HG03469 (cell line): ENCODE results near the gene CREB3L2.
"Not testable (repeated sequence)": the region's sequence is repeated elsewhere in the genome, so short reads cannot be mapped to it uniquely, and the experiment has no call there.

Experiments
- ATAC-seq: cut with Tn5 transposase; IDR thresholded peaks from one replicate; pipeline ENCODE4 v1.9.1; 2021; ENCODE audit warnings: mild to moderate bottlenecking, moderate library complexity, moderate number of reproducible peaks; ENCODE audit not compliant: unreplicated experiment

The CREB3L2 gene

GRCh38 chr7:138014201-138014600, 12.3 kb upstream of the CREB3L2 start:
- not testable (repeated sequence) for ATAC-seq

- ATAC-seq, result no peak
Observed at GRCh38 chr7:138009350-138009653, 7.4 kb upstream of the CREB3L2 start.

GRCh38 chr7:138008588-138009349, 6.9 kb upstream of the CREB3L2 start:
- ATAC-seq, result no peak

GRCh38 chr7:138008019-138008587, 6.2 kb upstream of the CREB3L2 start:
- no peak for ATAC-seq

- ATAC-seq, result no peak
Observed at GRCh38 chr7:138006106-138006505, 4.2 kb upstream of the CREB3L2 start.

GRCh38 chr7:138004936-138005335, 3.0 kb upstream of the CREB3L2 start:
- ATAC-seq, result no peak

- ATAC-seq, result no peak
Observed at GRCh38 chr7:138004046-138004445, 2.2 kb upstream of the CREB3L2 start.

GRCh38 chr7:138002828-138003189, 923 bp upstream of the CREB3L2 start:
- ATAC-seq, result no peak

- ATAC-seq, result peak; percentile 96
Observed at GRCh38 chr7:138002096-138002827, 376 bp upstream of the CREB3L2 start.

GRCh38 chr7:138000081-138000701, 1.7 kb downstream of the CREB3L2 start:
- no peak for ATAC-seq

GRCh38 chr7:137999496-138000080, 2.3 kb downstream of the CREB3L2 start:
- no peak for ATAC-seq

- ATAC-seq, result no peak
Observed at GRCh38 chr7:137998250-137998649, 3.6 kb downstream of the CREB3L2 start.

GRCh38 chr7:137996871-137997270, 5.0 kb downstream of the CREB3L2 start:
- no peak for ATAC-seq

GRCh38 chr7:137996386-137996851, 5.5 kb downstream of the CREB3L2 start:
- ATAC-seq, result no peak

GRCh38 chr7:137994216-137994615, 7.7 kb downstream of the CREB3L2 start:
- ATAC-seq, result no peak

- no peak for ATAC-seq
Observed at GRCh38 chr7:137993395-137993743, 8.5 kb downstream of the CREB3L2 start.

- peak; percentile 48 for ATAC-seq
Observed at GRCh38 chr7:137992550-137993394, 9.1 kb downstream of the CREB3L2 start.

- no peak for ATAC-seq
Observed at GRCh38 chr7:137992104-137992549, 9.8 kb downstream of the CREB3L2 start.

GRCh38 chr7:137990251-137990941, 11.5 kb downstream of the CREB3L2 start:
- ATAC-seq, result no peak

- ATAC-seq, result no peak
Observed at GRCh38 chr7:137989590-137989989, 12.3 kb downstream of the CREB3L2 start.
